Coronary artery (tissue), 2 donors: Measurements from ENCODE around the gene MDFIC.

Experiments
- DNase-seq: peaks from one replicate; pipeline ENCODE4 v3.0.0-alpha.2; 2017; ENCODE audit warnings: low spot score
- H3K27ac ChIP-seq, 2 donors: fragments of 200-600 bp; sonication (generic); one replicate each; pipeline ENCODE4 v1.5.1; 2016 to 2019
- H3K4me3 ChIP-seq: fragments of 200-600 bp; sonication (generic); 2 replicates; pipeline ENCODE4 v1.5.1; 2016; ENCODE audit warnings: mild to moderate bottlenecking, moderate library complexity
- CTCF ChIP-seq: fragments of 200-600 bp; sonication (generic); IDR thresholded peaks from one replicate; pipeline ENCODE4 v1.5.1; 2019; ENCODE audit warnings: antibody characterized with exemption

MDFIC gene

GRCh38 chr7:115066634-115067033, 144.7 kb downstream of the MDFIC start:
- no peak for TF ChIP-seq CTCF
- no peak for DNase-seq
- Histone ChIP-seq H3K27ac (no peak overlapping the region), H3K4me3 (no peak overlapping the region)

GRCh38 chr7:115068220-115068619, 146.3 kb downstream of the MDFIC start:
- Histone ChIP-seq H3K4me3 (no peak overlapping the region), H3K27ac (no peak overlapping the region)
- no peak for TF ChIP-seq CTCF
- no peak for DNase-seq
